Hypothalamus (tissue), 51 donors: ENCODE measurements around the gene BCL10.

Experiments
- DNase-seq, 51 donors: peaks; one replicate each; lab custom pipeline; 2025; lab: John Stamatoyannopoulos, UW

Gene BCL10

GRCh38 chr1:85224734-85225623 is 51.5 kb downstream of the BCL10 start:
- DNase-seq: no peak

GRCh38 chr1:85224295-85224694 is 52.1 kb downstream of the BCL10 start:
- no peak for DNase-seq

- DNase-seq: no peak
Observed at GRCh38 chr1:85223334-85223733, 53.1 kb downstream of the BCL10 start.

- DNase-seq: no peak
Observed at GRCh38 chr1:85220756-85221201, 55.7 kb downstream of the BCL10 start.

- DNase-seq: no peak
Observed at GRCh38 chr1:85219853-85220610, 56.4 kb downstream of the BCL10 start.

GRCh38 chr1:85216697-85217096 is 59.7 kb downstream of the BCL10 start:
- no peak for DNase-seq
